Left cardiac atrium (tissue), 4 donors: ENCODE measurements around the gene DDX56. TPM values are rescaled to one million over a fixed set of nuclear protein-coding genes. Genes with fewer than 3 reads are reported as not detected.
A peak's percentile ranks its signal among the peaks of the same experiment; 100 is the strongest.
"Not testable (repeated sequence)": the region's sequence is repeated elsewhere in the genome, so short reads cannot be mapped to it uniquely, and the experiment has no call there.

Source experiments
- ATAC-seq, 2 donors: fragments of 200-7000 bp; cut with Tn5 transposase; one replicate each; pipeline ENCODE4 v1.9.1; 2020; ENCODE audit warnings: mild to moderate bottlenecking in 2 of 2, moderate library complexity in 2 of 2
- DNase-seq: peaks from one replicate; pipeline ENCODE4 v3.0.0-alpha.2; 2020
- intact Hi-C, 2 donors: fragments of 100-400 bp; cut with DNase I; formaldehyde crosslinking; loops; one replicate each; pipeline versions ENCODE4 v1.14.1 to v1.15.1; 2022 to 2023
- total RNA-seq, 2 donors: library from RNA; stranded (reverse); fragmentation: NEBNext Ultra II Directional; extraction: Animal tissue kit (Norgen Biotek cat#: 25700); gene quantifications; one replicate each; pipeline ENCODE4 v1.2.1, GENCODE V29; 2021
- donor health status: DM: no; HTN: yes; CAD: no.
- donor health status: DM: no; HTN: yes; CAD: no; lungs with severe emphysema.
- donor health status: DM: yes; HTN: yes; CAD: no.
- donor health status: Dilated cardiomyopathy.

The DDX56 gene
- total RNA-seq, 2 donors from 2014 or later: 27.8 to 44.4 TPM

- DNase-seq: no peak
- intact Hi-C loops: loop anchor here (10.0 kb wide), 4 partner anchors 72 to 352 kb away; partner anchors contain the start of gene NUDCD3 (in 1 of the 2)
- ATAC-seq: no peak
These were observed 7.0 kb downstream of the DDX56 start for GRCh38 chr7:44566680-44567079.

GRCh38 chr7:44565795-44566559, 7.7 kb downstream of the DDX56 start:
- intact Hi-C loops: loop anchor here (10.0 kb wide), 4 partner anchors 71 to 351 kb away; partner anchors contain the start of gene NUDCD3 (in 1 of the 2)
- DNase-seq (no peak), ATAC-seq (peak; percentile 10 to 12)

- intact Hi-C loops: loop anchor here (10.0 kb wide), 4 partner anchors 70 to 350 kb away; partner anchors contain the start of gene NUDCD3 (in 1 of the 2)
- DNase-seq (peak; percentile 64), ATAC-seq (peak; percentile 72 to 82)
These were observed 8.5 kb downstream of the DDX56 start for GRCh38 chr7:44565097-44565794.

- DNase-seq (no peak), ATAC-seq (no peak)
- intact Hi-C loops: loop anchor here (10.0 kb wide), 4 partner anchors 70 to 350 kb away; partner anchors contain the start of gene NUDCD3 (in 1 of the 2)
These were observed 9.1 kb downstream of the DDX56 start for GRCh38 chr7:44564606-44565005.

- DNase-seq (no peak), ATAC-seq (peak in 1 of 2 donors; percentile 65)
- intact Hi-C loops: loop anchor here (10.0 kb wide), 4 partner anchors 68 to 348 kb away; partner anchors contain the start of gene NUDCD3 (in 1 of the 2)
These were observed 10.5 kb downstream of the DDX56 start for GRCh38 chr7:44563171-44563679.

- not testable (repeated sequence) for ATAC-seq, DNase-seq
- intact Hi-C loops: loop anchor here (10.0 kb wide), 4 partner anchors 68 to 348 kb away; partner anchors contain the start of gene NUDCD3 (in 1 of the 2)
These were observed 11.1 kb downstream of the DDX56 start for GRCh38 chr7:44562622-44562962.

- intact Hi-C loops: loop anchor here (10.0 kb wide), 4 partner anchors 67 to 347 kb away; partner anchors contain the start of gene NUDCD3 (in 1 of the 2)
- ATAC-seq (no peak), DNase-seq (no peak)
These were observed 11.6 kb downstream of the DDX56 start for GRCh38 chr7:44561962-44562621.

- no peak for DNase-seq
- intact Hi-C loops: loop anchor here (10.0 kb wide), 4 partner anchors 67 to 347 kb away; partner anchors contain the start of gene NUDCD3 (in 1 of the 2)
- ATAC-seq: no peak
These were observed 12.2 kb downstream of the DDX56 start for GRCh38 chr7:44561481-44561880.

- ATAC-seq (peak in 1 of 2 donors; percentile 53), DNase-seq (no peak)
- intact Hi-C loops: no loop called here
These were observed 14.2 kb downstream of the DDX56 start for GRCh38 chr7:44559485-44559884.

GRCh38 chr7:44557485-44557884, 16.2 kb downstream of the DDX56 start:
- intact Hi-C loops: no loop called here
- DNase-seq: no peak
- ATAC-seq: no peak

GRCh38 chr7:44555350-44555749, 18.4 kb downstream of the DDX56 start:
- DNase-seq: no peak
- intact Hi-C loops: no loop called here
- no peak for ATAC-seq

- intact Hi-C loops, DNase-seq, ATAC-seq: not testable (repeated sequence)
These were observed 21.2 kb downstream of the DDX56 start for GRCh38 chr7:44552473-44553005.

GRCh38 chr7:44549457-44549856, 24.3 kb downstream of the DDX56 start:
- ATAC-seq: no peak
- DNase-seq: no peak
- intact Hi-C loops: no loop called here

GRCh38 chr7:44548893-44549292, 24.8 kb downstream of the DDX56 start:
- DNase-seq: no peak
- no peak for ATAC-seq
- intact Hi-C loops: no loop called here

- no peak for ATAC-seq
- intact Hi-C loops: no loop called here
These were observed 26.0 kb downstream of the DDX56 start for GRCh38 chr7:44547536-44548231.

GRCh38 chr7:44541876-44542610, 31.7 kb downstream of the DDX56 start:
- no peak for ATAC-seq
- DNase-seq: no peak
- intact Hi-C loops: no loop called here

More at GRCh38 chr7:44547536-44548231, 26.0 kb downstream of the DDX56 start:
- no peak for DNase-seq

GRCh38 chr7:44541028-44541869, 32.5 kb downstream of the DDX56 start, which contains the start of gene NPC1L1:
Gene NPC1L1, minus strand, starts transcription at chr7:44541330. Its CDS starts 71 bp downstream, at chr7:44541259.
- DNase-seq: no peak
- intact Hi-C loops: no loop called here
- ATAC-seq: no peak
